Activated CD4-positive, CD25-positive, alpha-beta regulatory T cell (primary cell): ENCODE data around the gene ZNF552.
A peak's percentile ranks its signal among the peaks of the same experiment; 100 is the strongest.

ENCODE experiments used
- DNase-seq, 4 experiments: peaks; one replicate each; lab custom pipeline; 2025; lab: John Stamatoyannopoulos, UW

ZNF552 gene

DNA sequence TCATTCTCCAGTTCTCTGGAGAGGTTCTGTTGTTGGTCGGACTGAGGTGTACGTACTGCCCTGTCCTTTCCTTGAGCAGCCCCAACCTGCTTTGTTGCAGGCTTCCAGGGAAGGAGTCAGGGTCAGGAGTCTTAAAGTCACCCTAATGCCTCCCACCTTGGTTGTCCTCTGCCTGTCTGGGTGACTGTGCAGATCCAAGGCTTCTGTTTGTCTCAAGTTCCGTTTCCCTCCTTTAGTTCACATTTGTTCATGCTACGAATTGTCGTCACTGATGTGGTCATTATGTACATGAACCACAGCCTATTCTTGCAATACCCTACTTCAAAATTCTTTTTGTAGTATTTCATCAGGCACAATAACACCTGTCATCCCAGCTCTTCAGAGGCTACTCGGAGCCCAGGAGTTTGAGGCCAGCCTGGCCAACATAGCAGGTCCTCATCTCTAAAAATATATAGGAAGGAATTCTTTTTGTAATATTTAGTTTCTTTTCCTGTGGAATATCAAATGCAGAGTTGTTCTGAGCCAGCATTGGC lies 37.9 kb downstream of the ZNF552 start:
- no peak for DNase-seq

- DNase-seq, result no peak
These were observed 41.2 kb downstream of the ZNF552 start for GRCh38 chr19:57773488-57773887.

GRCh38 chr19:57771417-57771816 lies 43.3 kb downstream of the ZNF552 start:
- DNase-seq, result no peak

DNA sequence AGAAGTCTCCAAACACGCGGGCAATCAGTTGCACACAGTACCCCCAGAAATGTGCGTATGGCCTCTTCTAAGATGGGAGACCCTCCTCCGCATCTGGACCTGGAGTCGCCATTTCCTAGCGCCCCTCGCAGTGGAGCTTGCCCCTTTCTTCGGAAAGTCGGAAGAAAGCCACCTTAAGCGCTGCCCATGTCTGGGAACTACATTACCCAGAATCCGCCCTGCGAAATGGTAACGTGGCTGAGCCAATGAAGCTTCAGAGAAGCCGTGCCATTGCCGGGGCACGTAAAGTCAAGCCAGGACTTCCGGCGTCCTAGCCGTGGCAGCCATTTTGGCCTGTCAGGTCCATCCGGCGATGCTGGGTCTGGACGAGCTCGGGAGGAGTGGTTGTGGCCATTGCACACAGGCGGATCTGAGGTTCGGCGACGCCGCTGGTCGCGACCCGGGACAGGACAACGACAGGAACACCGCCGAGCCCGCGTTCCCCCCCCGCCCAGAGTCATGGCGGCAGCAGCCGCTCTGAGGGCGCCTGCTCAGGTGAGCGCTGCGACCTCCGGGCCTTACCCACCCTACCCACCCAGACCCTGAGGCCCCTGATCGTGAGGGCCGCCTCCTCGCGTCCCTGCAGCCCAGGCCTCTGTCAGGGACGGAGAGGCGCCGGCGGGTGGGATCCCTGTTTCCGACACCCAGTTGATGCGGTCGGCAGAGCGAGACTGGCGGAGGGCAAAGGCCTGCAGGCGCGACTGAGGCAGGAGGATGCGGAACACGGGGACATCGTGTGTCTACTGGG lies 45.2 kb downstream of the ZNF552 start, which contains the start of gene ZNF586:
Gene ZNF586 (plus strand): TSS at position 332 of the 787 bp plus-strand sequence. CDS start 167 bp downstream, at position 499.
- DNase-seq, result peak; percentile 68 to 77 (median 70)

- no peak for DNase-seq
These were observed 55.6 kb downstream of the ZNF552 start for GRCh38 chr19:57759096-57759495.

DNA sequence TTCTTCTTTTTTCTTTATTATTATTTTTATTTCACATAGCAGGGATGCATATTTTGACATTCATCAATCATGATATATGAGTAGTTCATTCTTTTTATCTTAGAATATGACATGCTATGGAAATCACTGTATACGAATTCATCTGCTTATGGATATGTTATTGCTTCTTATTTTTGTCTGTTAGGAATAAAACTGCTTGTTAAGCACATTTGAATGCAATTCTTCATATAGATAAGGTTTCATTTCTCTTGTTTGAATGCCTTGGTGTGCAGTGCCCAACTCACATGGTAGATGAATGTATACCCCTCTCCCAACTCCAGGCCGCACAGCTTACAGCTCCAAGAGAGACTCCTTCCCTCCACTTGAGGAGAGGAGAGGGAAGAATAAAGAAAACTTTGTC lies 56.8 kb downstream of the ZNF552 start:
- no peak for DNase-seq
